ENCODE data around the gene CD34. TPM values are rescaled to one million over a fixed set of nuclear protein-coding genes. Genes with fewer than 3 reads are reported as not detected.

CD34 gene
- polyA plus RNA-seq (2011; rRNA removed) (0.87 and 1.2 TPM in 2 replicates), polyA minus RNA-seq (2011; rRNA and poly(A)+ RNA removed) (0.24 and 0.26 TPM in 2 replicates)

- no peak for DNase-seq (ENCODE audit: low read depth)
- H3K4me3 ChIP-seq (ENCODE audit: low read depth, low read length) = peak within 1 kb of the TSS; percentile 34
- CTCF ChIA-PET = interaction anchor here (5.2 kb wide), 1 partner anchor 15 kb away, joined by 24 read pairs; no protein-coding TSS in a partner anchor
Measured at GRCh38 chr1:207910591-207911354, at the start of gene CD34. Gene CD34 (minus strand): TSS chr1:207911125. CDS start chr1:207911080, 45 bp downstream.

GRCh38 chr1:207960346-207960745, 49.4 kb upstream of the CD34 start:
- Histone ChIP-seq H3K27me3 (ENCODE audit: control insufficient read depth, insufficient read depth, low read length) (no peaks in the 10 kb centered on the region), H3K4me3 (ENCODE audit: low read depth, low read length) (no peak overlapping the region), H3K36me3 (ENCODE audit: control insufficient read depth, insufficient read depth, low read length) (no peaks in the 10 kb centered on the region)
- TF ChIP-seq CTCF (IDR thresholded peaks at IDR 0.05; ENCODE audit: insufficient read depth, low read depth, low read length) = no peak
- ChIA-PET POLR2A (no interaction called here), CTCF (interaction anchor here (7.2 kb wide), 1 partner anchor 76 kb away, joined by 206 read pairs; no protein-coding TSS in a partner anchor)
- no peak for DNase-seq (ENCODE audit: low read depth)

More at GRCh38 chr1:207910591-207911354, at the start of gene CD34:
- peaks cover 7% of the 10 kb centered on the region for H3K27me3 ChIP-seq (ENCODE audit: control insufficient read depth, insufficient read depth, low read length)
- POLR2A ChIA-PET = interaction anchor here (0.7 kb wide), 1 partner anchor 52 kb away, joined by 6 read pairs; no protein-coding TSS in a partner anchor
- no peaks in the 10 kb centered on the region for H3K36me3 ChIP-seq (ENCODE audit: control insufficient read depth, insufficient read depth, low read length)
- no peak for TF ChIP-seq CTCF (IDR thresholded peaks at IDR 0.05; ENCODE audit: insufficient read depth, low read depth, low read length)

- no peak for DNase-seq (ENCODE audit: low read depth)
- POLR2A ChIA-PET = no interaction called here
- H3K27me3 ChIP-seq (ENCODE audit: control insufficient read depth, insufficient read depth, low read length) = no peaks in the 10 kb centered on the region
- CTCF ChIA-PET = interaction anchor here (7.2 kb wide), 1 partner anchor 75 kb away, joined by 206 read pairs; no protein-coding TSS in a partner anchor
- no peak overlapping the region for H3K4me3 ChIP-seq (ENCODE audit: low read depth, low read length)
- no peak for TF ChIP-seq CTCF (IDR thresholded peaks at IDR 0.05; ENCODE audit: insufficient read depth, low read depth, low read length)
- no peaks in the 10 kb centered on the region for H3K36me3 ChIP-seq (ENCODE audit: control insufficient read depth, insufficient read depth, low read length)
Measured at GRCh38 chr1:207959910-207960309, 49.0 kb upstream of the CD34 start.

- Histone ChIP-seq H3K36me3 (ENCODE audit: control insufficient read depth, insufficient read depth, low read length) (no peaks in the 10 kb centered on the region), H3K4me3 (ENCODE audit: low read depth, low read length) (no peak overlapping the region), H3K27me3 (ENCODE audit: control insufficient read depth, insufficient read depth, low read length) (no peaks in the 10 kb centered on the region)
- no peak for TF ChIP-seq CTCF (IDR thresholded peaks at IDR 0.05; ENCODE audit: insufficient read depth, low read depth, low read length)
- DNase-seq (ENCODE audit: low read depth) = no peak
- ChIA-PET POLR2A (no interaction called here), CTCF (interaction anchor here (7.2 kb wide), 1 partner anchor 75 kb away, joined by 206 read pairs; no protein-coding TSS in a partner anchor)
Measured at GRCh38 chr1:207959141-207959825, 48.4 kb upstream of the CD34 start.
